Hepatocyte (in vitro differentiated cells): ENCODE measurements around the gene ADRA1B. TPM values are rescaled to one million over a fixed set of nuclear protein-coding genes. Genes with fewer than 3 reads are reported as not detected.

ENCODE experiments used
- DNase-seq: peaks from one replicate; pipeline ENCODE4 v3.0.0-alpha.2; 2016; ENCODE audit warnings: low spot score
- H2AFZ ChIP-seq: fragments of 200-600 bp; sonication (generic); 2 replicates; pipeline ENCODE4 v1.6.0; 2016; ENCODE audit warnings: antibody characterized with exemption, mild to moderate bottlenecking
- H3K27ac ChIP-seq: fragments of 200-600 bp; sonication (generic); 2 replicates; pipeline ENCODE4 v1.5.1; 2016; ENCODE audit warnings: mild to moderate bottlenecking
- H3K27me3 ChIP-seq: fragments of 200-600 bp; sonication (generic); 2 replicates; pipeline ENCODE4 v1.6.1; 2016
- H3K36me3 ChIP-seq: fragments of 200-600 bp; sonication (generic); replicated peaks from 2 replicates; pipeline ENCODE4 v1.5.1; 2016; ENCODE audit warnings: low read depth; ENCODE audit not compliant: insufficient read depth
- H3K4me1 ChIP-seq: fragments of 200-600 bp; sonication (generic); 2 replicates; pipeline ENCODE4 v1.5.1; 2016; ENCODE audit warnings: mild to moderate bottlenecking, moderate library complexity; ENCODE audit not compliant: insufficient read depth
- H3K4me2 ChIP-seq: fragments of 200-600 bp; sonication (generic); 2 replicates; pipeline ENCODE4 v1.6.0; 2016
- H3K4me3 ChIP-seq: fragments of 200-600 bp; sonication (generic); 2 replicates; pipeline ENCODE4 v1.5.1; 2016; ENCODE audit warnings: mild to moderate bottlenecking
- H3K79me2 ChIP-seq: fragments of 200-600 bp; sonication (generic); 2 replicates; pipeline ENCODE4 v1.6.0; 2017; ENCODE audit warnings: mild to moderate bottlenecking
- H3K9me2 ChIP-seq: fragments of 200-600 bp; sonication (generic); replicated peaks from 2 replicates; pipeline ENCODE4 v1.6.0; 2017; ENCODE audit warnings: mild to moderate bottlenecking; ENCODE audit not compliant: insufficient read depth
- H3K9me3 ChIP-seq: fragments of 200-600 bp; sonication (generic); 2 replicates; pipeline ENCODE4 v1.5.1; 2016; ENCODE audit warnings: low read depth, mild to moderate bottlenecking
- H4K20me1 ChIP-seq: fragments of 200-600 bp; sonication (generic); 2 replicates; pipeline ENCODE4 v1.6.0; 2016; ENCODE audit warnings: mild to moderate bottlenecking; ENCODE audit not compliant: insufficient read depth, poor library complexity, severe bottlenecking
- EZH2 ChIP-seq: fragments of 200-600 bp; sonication (generic); IDR thresholded peaks from 2 replicates; pipeline ENCODE4 v1.6.1; 2016; ENCODE audit warnings: antibody characterized with exemption, mild to moderate bottlenecking, borderline replicate concordance
- EZH2phosphoT487 ChIP-seq: fragments of 200-600 bp; sonication (generic); IDR thresholded peaks from one replicate; pipeline ENCODE4 v1.6.1; 2018; ENCODE audit warnings: antibody characterized with exemption, mild to moderate bottlenecking, low read depth, moderate library complexity; ENCODE audit not compliant: unreplicated experiment, severe bottlenecking
- WGBS: methylation state at CpG from one replicate; pipeline ENCODE4 v1.1.6; 2016; ENCODE audit warnings: low lambda C conversion rate; ENCODE audit errors: missing lambda C conversion rate; 5-methylcytosine and 5-hydroxymethylcytosine counted together
- polyA plus RNA-seq: library from polyadenylated mRNA; unstranded; fragments of >200 nt; fragmentation: Nextera tagmentation; extraction: Ambion mirVana; gene quantifications from 2 replicates; pipeline ENCODE4 v1.2.1, GENCODE V29; 2016
- total RNA-seq: library from RNA; depleted of rRNA; stranded (reverse); fragments of >200 nt; gene quantifications from 2 replicates; pipeline ENCODE4 v1.2.3, GENCODE V29; 2014
- TF ChIP-seq, protein P1 (sequence below): fragments of 200-600 bp; sonication (generic); IDR thresholded peaks from 2 replicates; pipeline ENCODE4 v1.5.1; 2016; ENCODE audit warnings: antibody characterized with exemption, mild to moderate bottlenecking; ENCODE audit not compliant: poor library complexity

ADRA1B gene
- total and polyA plus RNA-seq, 2 experiments from 2014 or later: 2.6 to 3.5 TPM

DNA sequence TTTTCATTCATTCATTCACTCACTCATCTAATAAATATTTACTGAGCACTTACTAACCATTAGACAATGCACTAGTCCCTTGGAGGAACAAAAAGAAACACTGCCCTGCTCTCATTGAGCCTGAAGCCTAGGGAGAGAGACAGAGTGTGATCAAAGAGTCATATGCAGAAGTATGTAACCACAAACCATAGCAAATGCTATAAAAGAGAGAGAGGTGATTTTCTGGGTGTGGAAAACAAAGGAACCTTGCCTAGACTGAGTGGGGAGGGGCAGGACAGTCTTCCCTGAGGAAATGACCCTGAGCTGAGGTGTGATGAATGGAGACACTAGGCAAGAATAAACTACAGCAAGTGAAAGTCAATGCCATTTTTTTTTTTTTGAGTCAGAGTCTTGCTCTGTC is 10.8 kb upstream of the ADRA1B start:
- Histone ChIP-seq H3K9me2 (no peaks in the 10 kb centered on the region), H3K36me3 (no peaks in the 10 kb centered on the region), H3K4me3 (no peak overlapping the region), H3K4me1 (peaks cover 6% of the 10 kb centered on the region), H2AFZ (no peak overlapping the region), H3K27ac (peak overlapping the region; percentile 25), H3K4me2 (no peak overlapping the region), H3K9me3 (no peaks in the 10 kb centered on the region), H3K27me3 (no peaks in the 10 kb centered on the region), H4K20me1 (no peaks in the 10 kb centered on the region), H3K79me2 (no peaks in the 10 kb centered on the region)
- peak; percentile 47 for DNase-seq
- TF ChIP-seq, protein P1, sequence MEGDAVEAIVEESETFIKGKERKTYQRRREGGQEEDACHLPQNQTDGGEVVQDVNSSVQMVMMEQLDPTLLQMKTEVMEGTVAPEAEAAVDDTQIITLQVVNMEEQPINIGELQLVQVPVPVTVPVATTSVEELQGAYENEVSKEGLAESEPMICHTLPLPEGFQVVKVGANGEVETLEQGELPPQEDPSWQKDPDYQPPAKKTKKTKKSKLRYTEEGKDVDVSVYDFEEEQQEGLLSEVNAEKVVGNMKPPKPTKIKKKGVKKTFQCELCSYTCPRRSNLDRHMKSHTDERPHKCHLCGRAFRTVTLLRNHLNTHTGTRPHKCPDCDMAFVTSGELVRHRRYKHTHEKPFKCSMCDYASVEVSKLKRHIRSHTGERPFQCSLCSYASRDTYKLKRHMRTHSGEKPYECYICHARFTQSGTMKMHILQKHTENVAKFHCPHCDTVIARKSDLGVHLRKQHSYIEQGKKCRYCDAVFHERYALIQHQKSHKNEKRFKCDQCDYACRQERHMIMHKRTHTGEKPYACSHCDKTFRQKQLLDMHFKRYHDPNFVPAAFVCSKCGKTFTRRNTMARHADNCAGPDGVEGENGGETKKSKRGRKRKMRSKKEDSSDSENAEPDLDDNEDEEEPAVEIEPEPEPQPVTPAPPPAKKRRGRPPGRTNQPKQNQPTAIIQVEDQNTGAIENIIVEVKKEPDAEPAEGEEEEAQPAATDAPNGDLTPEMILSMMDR: no peak
- TF ChIP-seq EZH2phosphoT487 (no peak), EZH2 (no peak)

DNA sequence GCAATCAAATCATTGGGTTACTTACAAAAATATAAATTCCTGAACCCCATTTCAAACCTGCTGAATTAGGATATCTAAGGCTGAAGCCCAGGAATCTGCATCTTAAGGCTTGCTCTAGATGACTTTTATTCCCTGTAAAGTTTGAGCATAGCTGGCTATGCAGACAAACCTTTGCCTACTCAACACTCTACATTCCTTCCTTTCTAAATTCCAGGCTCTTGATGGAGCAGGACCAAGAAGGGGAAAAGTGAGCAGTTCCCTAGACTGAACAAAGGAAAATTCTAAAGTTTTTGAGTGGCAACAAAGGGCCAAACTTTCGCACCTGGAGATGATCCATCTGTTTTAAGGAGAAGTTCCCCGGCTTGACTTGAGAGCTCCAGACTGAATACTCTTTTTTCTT is 9.8 kb upstream of the ADRA1B start:
- Histone ChIP-seq H3K4me2 (no peak overlapping the region), H3K79me2 (no peaks in the 10 kb centered on the region), H3K4me1 (peaks cover 7% of the 10 kb centered on the region), H3K27me3 (no peaks in the 10 kb centered on the region), H3K4me3 (no peak overlapping the region), H3K9me3 (no peaks in the 10 kb centered on the region), H4K20me1 (no peaks in the 10 kb centered on the region), H3K9me2 (no peaks in the 10 kb centered on the region), H3K27ac (no peak overlapping the region), H2AFZ (no peak overlapping the region), H3K36me3 (no peaks in the 10 kb centered on the region)
- 100% methylated on average over 2 of the region's 2 CpGs for WGBS
- TF ChIP-seq, protein P1: no peak
- TF ChIP-seq EZH2phosphoT487 (no peak), EZH2 (no peak)
- no peak for DNase-seq

DNA sequence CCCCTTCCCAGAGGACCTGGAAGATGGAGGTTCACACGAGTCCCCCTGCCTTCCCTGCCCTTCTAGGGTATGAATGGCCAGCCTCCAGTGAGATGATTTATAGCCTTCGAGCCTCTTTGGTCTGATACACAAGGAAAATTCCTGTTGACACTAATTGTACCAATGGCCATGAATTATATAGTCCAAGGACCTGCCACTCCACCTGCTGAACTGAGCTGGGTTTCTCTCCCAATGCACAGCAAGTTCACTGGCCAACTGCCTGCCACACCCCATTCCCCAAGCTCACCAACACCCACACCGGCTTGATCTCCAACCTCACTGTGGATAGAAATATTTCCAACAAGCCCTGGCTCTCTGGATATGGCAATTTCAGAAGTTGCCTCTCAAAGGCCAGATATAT is 9.3 kb upstream of the ADRA1B start:
- Histone ChIP-seq H2AFZ (no peak overlapping the region), H3K9me2 (no peaks in the 10 kb centered on the region), H3K36me3 (no peaks in the 10 kb centered on the region), H3K27ac (no peak overlapping the region), H3K4me3 (no peak overlapping the region), H4K20me1 (no peaks in the 10 kb centered on the region), H3K79me2 (no peaks in the 10 kb centered on the region), H3K9me3 (no peaks in the 10 kb centered on the region), H3K4me1 (peaks cover 12% of the 10 kb centered on the region), H3K4me2 (no peak overlapping the region), H3K27me3 (no peaks in the 10 kb centered on the region)
- peak; percentile 19 for DNase-seq
- 72% methylated on average over 3 of the region's 3 CpGs for WGBS
- TF ChIP-seq EZH2phosphoT487 (no peak), EZH2 (no peak)
- TF ChIP-seq, protein P1: no peak
